HG03521 (cell line): Measurements from ENCODE around the gene KCNN3.

Source experiments
- ATAC-seq: cut with Tn5 transposase; IDR thresholded peaks from one replicate; pipeline ENCODE4 v1.9.1; 2021; ENCODE audit warnings: mild to moderate bottlenecking, moderate library complexity; ENCODE audit not compliant: unreplicated experiment

KCNN3 gene

GRCh38 chr1:154844297-154844681 is 25.8 kb downstream of the KCNN3 start:
- ATAC-seq = no peak

- ATAC-seq = no peak
Measured at GRCh38 chr1:154843636-154844296, 26.3 kb downstream of the KCNN3 start.

GRCh38 chr1:154842635-154843034 is 27.4 kb downstream of the KCNN3 start:
- ATAC-seq = no peak

- no peak for ATAC-seq
Measured at GRCh38 chr1:154841384-154841783, 28.7 kb downstream of the KCNN3 start.

- ATAC-seq = no peak
Measured at GRCh38 chr1:154840269-154841176, 29.6 kb downstream of the KCNN3 start.

- ATAC-seq = no peak
Measured at GRCh38 chr1:154839691-154840090, 30.4 kb downstream of the KCNN3 start.

GRCh38 chr1:154838988-154839387 is 31.1 kb downstream of the KCNN3 start:
- no peak for ATAC-seq

GRCh38 chr1:154838461-154838860 is 31.6 kb downstream of the KCNN3 start:
- no peak for ATAC-seq

- ATAC-seq = peak; percentile 61
Measured at GRCh38 chr1:154837672-154838171, 32.4 kb downstream of the KCNN3 start.

- ATAC-seq = no peak
Measured at GRCh38 chr1:154837034-154837671, 32.9 kb downstream of the KCNN3 start.

- no peak for ATAC-seq
Measured at GRCh38 chr1:154835531-154836324, 34.4 kb downstream of the KCNN3 start.

GRCh38 chr1:154833841-154834240 is 36.2 kb downstream of the KCNN3 start:
- no peak for ATAC-seq

GRCh38 chr1:154833209-154833608 is 36.9 kb downstream of the KCNN3 start:
- ATAC-seq = no peak

GRCh38 chr1:154832384-154832783 is 37.7 kb downstream of the KCNN3 start:
- no peak for ATAC-seq

GRCh38 chr1:154831462-154831861 is 38.6 kb downstream of the KCNN3 start:
- ATAC-seq = no peak

GRCh38 chr1:154829062-154829461 is 41.0 kb downstream of the KCNN3 start:
- no peak for ATAC-seq

- ATAC-seq = no peak
Measured at GRCh38 chr1:154824179-154825000, 45.7 kb downstream of the KCNN3 start.

- no peak for ATAC-seq
Measured at GRCh38 chr1:154822717-154823116, 47.4 kb downstream of the KCNN3 start.

- no peak for ATAC-seq
Measured at GRCh38 chr1:154822233-154822632, 47.8 kb downstream of the KCNN3 start.

- no peak for ATAC-seq
Measured at GRCh38 chr1:154821083-154821482, 49.0 kb downstream of the KCNN3 start.
